ENCODE data around the gene DISP1.

The DISP1 gene

DNA sequence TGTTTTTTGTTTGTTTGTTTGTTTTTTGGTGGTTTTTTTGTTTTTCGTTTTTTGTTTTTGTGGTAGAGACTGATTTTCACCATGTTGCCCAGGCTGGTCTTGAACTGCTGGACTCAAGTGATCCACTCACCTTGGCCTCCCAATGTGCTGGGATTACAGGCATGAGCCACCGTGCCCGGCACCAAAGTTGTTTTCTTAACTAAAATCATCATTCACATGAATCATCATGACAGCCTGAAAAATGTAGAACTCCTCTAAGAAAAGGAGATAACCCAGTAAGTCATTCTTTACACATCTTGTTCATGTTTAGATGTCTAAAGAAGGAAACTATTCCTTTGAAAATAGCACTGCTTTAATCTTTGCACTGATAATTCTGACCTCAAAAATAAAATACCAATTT is 37.5 kb downstream of the DISP1 start:
- DNase-seq (ENCODE audit: low read depth in 2 of 2, low spot score in 1 of 2): no peak

DNA sequence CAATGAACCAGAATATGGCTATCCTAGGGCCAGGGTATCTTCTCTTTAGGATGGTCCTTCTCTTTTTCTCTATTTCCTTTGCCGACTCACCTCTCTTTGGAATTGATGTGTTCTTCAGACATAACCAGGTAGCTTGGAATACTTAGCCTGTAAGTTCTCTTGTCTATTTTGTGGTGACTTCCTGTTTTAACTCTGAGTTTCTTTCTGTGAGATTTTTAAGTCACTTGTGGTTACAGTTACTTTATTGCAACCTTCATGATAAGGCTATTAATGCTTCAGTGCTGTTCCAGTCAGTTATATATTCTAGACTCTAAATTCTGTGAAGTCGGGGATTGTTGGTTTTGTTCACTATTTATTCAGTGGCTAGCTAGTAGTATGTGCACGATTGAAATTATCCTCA is 46.2 kb downstream of the DISP1 start:
- DNase-seq (ENCODE audit: low read depth in 2 of 2, low spot score in 1 of 2): no peak

Measured in stimulated activated CD8-positive, alpha-beta memory T cell treated with anti-CD3 and anti-CD28 coated beads, Interleukin-4, amount 100 ng/mL, for 4 hours (primary cell).